ENCODE results near the gene STXBP6.
A peak's percentile ranks its signal among the peaks of the same experiment; 100 is the strongest.

Gene STXBP6

GRCh38 chr14:25015761-25016160 is 34.2 kb downstream of the STXBP6 start:
- no peak for DNase-seq (ENCODE audit: low spot score)

DNA sequence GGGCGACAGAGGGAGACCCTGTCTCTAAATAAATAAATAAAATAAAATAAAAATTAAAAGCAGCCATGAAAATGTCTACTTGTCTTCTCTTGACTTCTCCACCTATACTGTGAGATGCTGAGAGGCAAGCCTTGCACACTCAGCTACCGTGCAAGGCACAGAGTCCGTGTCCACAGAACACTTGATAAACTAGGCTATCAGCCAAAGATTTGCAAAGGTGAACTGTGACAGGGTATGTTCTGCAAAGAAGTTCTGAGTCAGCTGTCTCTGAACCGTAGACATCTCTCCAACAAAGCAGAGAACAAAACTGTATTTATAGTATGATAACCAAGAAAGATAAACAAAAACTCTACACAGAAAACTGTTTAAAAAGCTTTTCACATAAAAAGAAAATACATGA is 35.5 kb downstream of the STXBP6 start:
- DNase-seq (ENCODE audit: low spot score), result no peak

DNA sequence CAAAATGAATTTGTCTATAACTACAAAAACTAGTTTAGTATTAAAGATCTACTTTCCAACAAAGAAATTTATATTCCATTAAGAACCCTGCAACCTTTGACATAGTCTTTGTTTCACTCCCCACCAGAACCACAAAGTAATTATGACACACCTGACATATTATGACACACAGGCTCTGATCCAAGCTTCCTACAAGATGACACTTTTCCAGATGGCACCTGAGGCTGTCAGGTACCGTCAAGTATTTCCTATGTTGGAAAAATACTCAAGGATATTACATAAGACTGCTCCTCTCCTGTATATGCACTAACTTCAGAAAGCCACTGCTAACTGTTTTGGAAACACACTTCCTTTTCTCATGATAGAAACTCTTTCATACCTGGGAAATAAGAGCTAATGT is 38.9 kb downstream of the STXBP6 start:
- no peak for DNase-seq (ENCODE audit: low spot score)

- DNase-seq (ENCODE audit: low spot score), result no peak
Measured at GRCh38 chr14:25010471-25010870, 39.5 kb downstream of the STXBP6 start.

GRCh38 chr14:25009891-25010290 is 40.1 kb downstream of the STXBP6 start:
- DNase-seq (ENCODE audit: low spot score), result no peak

DNA sequence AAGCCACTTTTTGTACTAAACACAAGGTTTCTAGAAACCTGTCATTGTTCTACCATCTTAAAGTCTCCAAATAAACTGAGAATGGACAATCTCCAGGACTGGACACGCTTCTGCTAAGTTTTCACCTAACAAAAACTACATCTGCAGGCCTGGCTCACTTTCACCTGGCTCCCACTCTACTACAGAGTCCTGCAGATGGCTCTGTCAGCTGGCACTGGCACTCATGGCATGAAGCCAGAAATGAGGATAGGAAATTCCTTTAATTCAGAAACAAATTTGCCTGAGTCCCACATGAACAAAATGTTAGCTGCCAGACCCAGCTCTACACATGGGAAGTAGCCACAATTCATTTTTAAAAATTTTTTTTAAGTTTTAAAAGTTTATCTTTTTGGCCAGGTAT is 42.1 kb downstream of the STXBP6 start:
- peak; percentile 37 for DNase-seq (ENCODE audit: low spot score)

DNA sequence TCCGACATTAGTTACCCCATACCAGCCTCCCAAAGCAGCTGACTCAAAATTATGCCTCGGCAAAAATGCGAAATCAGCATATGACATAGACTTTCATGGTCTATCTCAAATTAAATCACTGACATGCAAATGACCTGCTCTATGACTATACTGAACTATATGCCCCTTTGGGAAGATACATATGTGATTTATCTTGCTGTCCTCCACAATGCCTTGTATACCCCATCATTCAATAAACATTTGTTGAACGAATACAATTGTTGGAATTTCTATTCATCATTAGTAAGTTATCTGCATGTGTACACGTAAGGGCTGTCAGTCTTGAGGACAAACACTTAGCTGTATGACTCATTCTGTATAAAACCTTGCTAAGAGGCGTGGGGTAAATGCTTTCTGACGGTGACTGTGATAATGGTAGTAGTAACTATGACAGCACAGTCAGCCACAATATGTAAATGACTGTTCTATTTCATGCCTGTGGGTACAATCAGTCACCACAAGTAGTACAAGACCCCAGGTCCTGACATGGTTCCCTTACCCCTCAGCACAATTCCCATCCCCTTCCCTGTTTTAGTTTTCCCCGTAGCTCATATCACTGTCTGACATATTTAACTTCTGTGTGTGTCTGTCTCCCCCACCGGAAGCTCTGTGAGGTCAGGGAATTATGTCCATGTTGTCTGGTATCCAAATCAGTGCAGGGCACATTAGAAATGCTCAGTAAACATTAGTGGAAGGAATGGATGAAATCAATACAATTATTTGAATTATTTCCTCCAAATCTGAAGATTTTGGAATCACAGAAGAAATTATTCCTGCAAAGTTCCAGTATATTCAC is 42.8 kb downstream of the STXBP6 start:
- DNase-seq (ENCODE audit: low spot score), result no peak

DNA sequence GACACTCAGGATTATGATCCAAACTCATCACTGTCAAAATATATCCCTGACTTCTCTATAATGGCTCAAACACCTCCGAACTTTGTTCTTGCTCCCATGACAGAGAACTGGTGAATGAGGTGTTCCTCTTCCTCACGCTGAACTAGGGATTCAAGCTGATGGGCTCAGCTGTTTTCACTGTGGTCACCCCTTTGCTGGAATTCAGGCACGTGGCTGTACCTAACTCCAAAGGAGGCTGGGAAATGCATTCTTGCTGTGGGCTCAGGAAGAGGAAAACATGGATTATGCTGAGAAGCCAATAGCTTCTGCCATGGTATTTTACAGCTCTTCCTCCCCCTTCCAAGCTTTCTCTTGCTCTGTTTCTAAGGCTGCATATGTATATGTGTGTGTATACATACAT is 43.9 kb downstream of the STXBP6 start:
- no peak for DNase-seq (ENCODE audit: low spot score)

DNA sequence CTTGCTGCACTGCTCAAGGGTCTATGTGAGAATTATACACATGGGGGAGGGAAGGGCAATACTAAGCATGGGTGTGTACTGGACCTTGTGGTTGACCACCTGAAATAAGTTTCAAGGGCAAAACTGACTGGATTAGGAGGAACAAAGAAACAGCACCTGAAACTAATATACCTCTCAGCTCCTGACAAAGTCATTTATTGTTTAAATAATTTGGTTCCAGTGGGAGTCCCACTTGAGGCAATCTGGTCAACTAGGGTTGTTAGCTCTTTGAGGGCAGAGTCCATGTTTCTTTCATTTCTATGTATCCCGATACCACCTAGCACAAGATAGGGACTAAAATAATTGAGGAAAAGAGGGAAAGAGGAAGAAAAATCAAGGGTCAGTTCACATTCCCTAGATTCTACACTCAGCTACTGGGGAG is 45.5 kb downstream of the STXBP6 start:
- DNase-seq (ENCODE audit: low spot score), result no peak

DNA sequence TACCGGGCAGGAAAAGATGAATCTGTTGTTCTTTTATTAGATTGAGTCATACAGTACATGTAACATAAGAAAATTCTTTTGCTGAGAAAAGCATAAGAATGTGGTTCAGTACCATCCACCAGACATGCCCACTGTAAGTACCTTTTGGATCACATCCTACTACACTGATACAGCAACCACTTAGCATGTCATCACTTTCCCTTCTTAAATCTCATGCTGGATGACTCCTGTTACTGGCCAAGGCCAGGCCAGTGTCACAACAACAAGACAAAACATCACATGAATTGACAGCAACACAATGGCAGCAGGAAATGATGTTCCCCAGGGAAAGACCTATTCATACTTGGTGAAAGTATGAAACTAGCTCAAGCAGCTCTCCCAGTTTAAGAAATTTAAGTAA is 46.4 kb downstream of the STXBP6 start:
- DNase-seq (ENCODE audit: low spot score), result no peak

DNA sequence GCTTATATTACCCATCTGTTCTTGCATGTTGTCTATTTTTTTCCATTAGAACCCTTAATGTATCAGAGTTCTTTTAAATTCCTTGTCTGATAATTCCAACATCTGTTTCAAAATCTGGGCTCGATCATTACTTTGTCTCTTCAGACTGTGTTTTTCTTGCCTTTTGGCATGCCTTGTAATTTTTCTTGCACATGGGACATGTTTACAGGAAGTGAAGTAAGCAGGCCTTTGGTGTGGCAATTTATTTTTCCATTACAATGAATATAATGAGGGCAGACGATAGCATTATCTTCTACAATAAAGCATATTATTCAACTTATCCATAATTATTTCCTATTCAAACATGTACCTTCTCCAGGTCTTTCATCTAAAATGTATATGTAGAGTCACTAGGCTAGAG is 48.3 kb downstream of the STXBP6 start:
- DNase-seq (ENCODE audit: low spot score), result no peak

DNA sequence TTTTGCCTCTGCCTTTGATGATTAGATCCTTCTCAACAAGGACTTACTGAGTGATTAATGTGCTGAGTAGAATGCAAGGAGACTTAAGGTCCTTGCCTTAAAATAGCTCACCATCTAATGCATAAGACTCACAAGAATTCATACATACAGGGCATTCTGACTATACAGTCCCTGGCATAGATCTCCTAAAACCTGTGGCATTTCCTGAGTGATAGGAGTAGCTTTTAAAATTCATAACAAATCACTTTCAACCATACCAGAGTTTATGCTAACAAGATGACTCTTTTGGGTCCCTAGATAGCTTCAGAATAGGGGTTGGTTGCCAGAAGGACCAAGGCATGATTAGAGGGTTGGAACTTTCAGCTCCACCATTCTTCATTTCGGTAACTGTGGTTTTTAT is 48.8 kb downstream of the STXBP6 start:
- no peak for DNase-seq (ENCODE audit: low spot score)

- no peak for DNase-seq (ENCODE audit: low spot score)
Measured at GRCh38 chr14:24999157-24999556, 50.8 kb downstream of the STXBP6 start.

GRCh38 chr14:24996930-24997725 is 52.8 kb downstream of the STXBP6 start:
- no peak for DNase-seq (ENCODE audit: low spot score)

DNA sequence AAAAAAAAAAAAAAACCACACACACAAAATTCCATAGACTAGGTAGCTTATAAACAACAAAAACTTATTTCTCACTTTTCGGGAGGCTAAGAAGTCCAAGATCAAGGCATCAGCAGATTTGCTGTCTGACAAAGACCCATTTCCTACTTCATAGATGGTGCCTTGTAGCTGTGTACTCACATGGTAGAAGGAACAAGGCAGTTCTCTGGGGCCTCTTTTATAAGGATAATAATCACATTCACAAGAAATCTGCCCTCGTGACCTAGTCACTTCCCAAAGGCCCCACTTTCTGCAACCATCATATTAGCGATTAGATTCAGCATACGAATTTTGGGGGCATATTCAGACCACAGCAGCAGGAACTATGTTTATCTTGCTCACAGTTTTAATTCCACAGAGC is 54.9 kb downstream of the STXBP6 start:
- DNase-seq (ENCODE audit: low spot score), result no peak

DNA sequence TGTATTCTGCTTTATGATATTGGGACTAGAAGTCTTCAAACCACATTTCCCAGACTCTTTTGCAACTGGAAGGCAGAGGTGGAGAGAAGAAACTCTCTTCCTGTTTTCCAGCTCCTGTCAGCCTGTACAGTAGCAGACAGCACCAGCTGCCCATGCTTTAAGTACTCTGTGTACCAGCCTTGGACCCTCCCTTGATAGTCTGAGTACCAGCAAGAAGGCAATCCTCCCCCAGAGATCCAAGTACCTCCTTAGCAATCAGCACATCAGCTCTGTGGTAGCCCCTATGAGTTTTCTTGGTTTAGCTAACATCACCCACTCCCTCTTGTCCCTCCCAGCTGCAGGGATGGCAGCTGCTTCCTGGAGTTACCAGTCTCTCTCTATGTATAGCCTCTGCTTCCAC is 56.3 kb downstream of the STXBP6 start:
- no peak for DNase-seq (ENCODE audit: low spot score)

GRCh38 chr14:24992624-24993360 is 57.2 kb downstream of the STXBP6 start:
- DNase-seq (ENCODE audit: low spot score), result no peak

GRCh38 chr14:24991821-24992220 is 58.1 kb downstream of the STXBP6 start:
- no peak for DNase-seq (ENCODE audit: low spot score)

DNA sequence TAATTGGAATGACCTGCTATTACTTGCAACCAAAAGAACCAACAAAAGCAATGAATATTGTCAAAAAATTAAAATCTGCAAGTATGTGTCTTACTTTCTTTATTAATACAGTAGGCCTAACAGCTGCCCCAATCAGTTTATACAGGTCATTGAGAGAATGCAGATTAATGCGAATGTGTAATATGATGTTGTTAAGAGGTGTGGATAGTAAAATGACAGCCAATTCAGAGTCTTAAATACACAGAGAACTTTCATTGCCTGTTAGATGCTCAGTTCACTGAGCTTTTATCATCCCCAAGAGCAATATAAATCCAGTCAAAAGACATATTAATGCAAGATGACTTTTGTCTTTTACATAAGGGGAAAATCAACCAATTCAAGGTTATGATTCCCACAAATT is 58.7 kb downstream of the STXBP6 start:
- no peak for DNase-seq (ENCODE audit: low spot score)

DNA sequence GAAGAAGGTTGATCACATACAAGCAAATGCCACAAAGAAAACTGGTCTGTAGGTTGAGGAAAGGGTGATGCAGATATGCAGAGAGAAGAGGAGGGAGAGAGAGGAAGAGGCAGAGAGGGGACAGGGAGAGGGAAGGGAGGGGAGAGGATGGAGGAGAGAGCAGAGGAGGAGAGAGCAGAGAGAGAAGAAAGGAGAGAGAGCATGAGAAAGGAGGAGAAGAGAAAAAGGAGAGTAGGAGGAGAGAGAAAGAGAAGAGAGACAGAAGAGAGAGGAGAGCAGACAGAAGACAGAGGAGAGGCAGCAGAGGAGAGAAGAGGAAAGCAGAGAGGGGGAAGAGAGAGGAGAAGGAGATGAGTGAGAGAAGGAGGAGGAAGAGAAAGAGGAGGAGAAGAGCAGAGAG is 59.2 kb downstream of the STXBP6 start:
- DNase-seq (ENCODE audit: low spot score), result no peak

GRCh38 chr14:24990050-24990449 is 59.9 kb downstream of the STXBP6 start:
- DNase-seq (ENCODE audit: low spot score), result no peak

- no peak for DNase-seq (ENCODE audit: low spot score)
Measured at GRCh38 chr14:24988760-24989159, 61.2 kb downstream of the STXBP6 start.
